Thyroid gland (tissue), 4 donors: Measurements from ENCODE around the gene LIMS1. TPM values are rescaled to one million over a fixed set of nuclear protein-coding genes. Genes with fewer than 3 reads are reported as not detected.

ENCODE experiments used
- DNase-seq, 2 donors: peaks; one replicate each; pipeline ENCODE4 v3.0.0-alpha.2; 2019
- H3K27ac ChIP-seq, 3 donors: fragments of 200-600 bp; sonication (generic); 1 replicate in 2 of 3; 2 replicates in 1 of 3; pipeline ENCODE4 v1.5.1; 2016 to 2019; ENCODE audit warnings: mild to moderate bottlenecking in 1 of 3, moderate library complexity in 1 of 3
- H3K27me3 ChIP-seq: fragments of 200-600 bp; sonication (generic); one replicate; pipeline ENCODE4 v1.5.1; 2019
- H3K36me3 ChIP-seq, 2 donors: fragments of 200-600 bp; sonication (generic); one replicate each; pipeline ENCODE4 v1.5.1; 2016 to 2019
- H3K4me1 ChIP-seq, 2 donors: fragments of 200-600 bp; sonication (generic); one replicate each; pipeline ENCODE4 v1.5.1; 2017 to 2019
- H3K4me3 ChIP-seq, 3 donors: fragments of 200-600 bp; sonication (generic); replicated peaks in 1 of 3; 1 replicate in 2 of 3; 2 replicates in 1 of 3; pipeline ENCODE4 v1.5.1; 2016; ENCODE audit warnings: mild to moderate bottlenecking in 1 of 3
- H3K9me3 ChIP-seq: fragments of 200-600 bp; sonication (generic); one replicate; pipeline ENCODE4 v1.5.1; 2017
- POLR2A ChIP-seq, 2 donors: fragments of 450-650 bp; IDR thresholded peaks; one replicate each; pipeline ENCODE4 v1.6.1; 2017; ENCODE audit warnings: antibody characterized with exemption in 2 of 2, mild to moderate bottlenecking in 2 of 2, moderate library complexity in 1 of 2
- WGBS, 2 donors: methylation state at CpG; one replicate each; pipeline ENCODE4 v1.1.5; 2017; 5-methylcytosine and 5-hydroxymethylcytosine counted together
- intact Hi-C: fragments of 100-400 bp; cut with DNase I; formaldehyde crosslinking; loops from one replicate; pipeline ENCODE4 v1.15.1; 2023
- total RNA-seq, 4 donors: library from RNA; depleted of rRNA; stranded (reverse); fragments of >200 nt; gene quantifications; one replicate each; pipeline ENCODE4 v1.2.3, GENCODE V29; 2016
- TF ChIP-seq, protein P1 (sequence below), 6 experiments: fragments of 200-600 bp in 3 of 6; fragments of 450-650 bp in 3 of 6; sonication (generic) in 3 of 6; IDR thresholded peaks; one replicate each; pipeline ENCODE4 v1.5.1; 2016 to 2019; ENCODE audit warnings: antibody characterized with exemption in 6 of 6, mild to moderate bottlenecking in 2 of 6, inconsistent platforms in 1 of 6, moderate library complexity in 1 of 6

Gene LIMS1
- total RNA-seq, 4 donors from 2014 or later = 73.1 to 117 (median 92.5) TPM

- Histone ChIP-seq H3K4me3 (no peak overlapping the region), H3K9me3 (no peaks in the 10 kb centered on the region), H3K4me1 (peaks cover 0 to 9% of the 10 kb centered on the region in 2 donors), H3K36me3 (no peaks in the 10 kb centered on the region), H3K27me3 (no peaks in the 10 kb centered on the region), H3K27ac (no peak overlapping the region)
- TF ChIP-seq POLR2A (IDR thresholded peaks at IDR 0.05) = no peak
- TF ChIP-seq, protein P1, sequence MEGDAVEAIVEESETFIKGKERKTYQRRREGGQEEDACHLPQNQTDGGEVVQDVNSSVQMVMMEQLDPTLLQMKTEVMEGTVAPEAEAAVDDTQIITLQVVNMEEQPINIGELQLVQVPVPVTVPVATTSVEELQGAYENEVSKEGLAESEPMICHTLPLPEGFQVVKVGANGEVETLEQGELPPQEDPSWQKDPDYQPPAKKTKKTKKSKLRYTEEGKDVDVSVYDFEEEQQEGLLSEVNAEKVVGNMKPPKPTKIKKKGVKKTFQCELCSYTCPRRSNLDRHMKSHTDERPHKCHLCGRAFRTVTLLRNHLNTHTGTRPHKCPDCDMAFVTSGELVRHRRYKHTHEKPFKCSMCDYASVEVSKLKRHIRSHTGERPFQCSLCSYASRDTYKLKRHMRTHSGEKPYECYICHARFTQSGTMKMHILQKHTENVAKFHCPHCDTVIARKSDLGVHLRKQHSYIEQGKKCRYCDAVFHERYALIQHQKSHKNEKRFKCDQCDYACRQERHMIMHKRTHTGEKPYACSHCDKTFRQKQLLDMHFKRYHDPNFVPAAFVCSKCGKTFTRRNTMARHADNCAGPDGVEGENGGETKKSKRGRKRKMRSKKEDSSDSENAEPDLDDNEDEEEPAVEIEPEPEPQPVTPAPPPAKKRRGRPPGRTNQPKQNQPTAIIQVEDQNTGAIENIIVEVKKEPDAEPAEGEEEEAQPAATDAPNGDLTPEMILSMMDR (IDR thresholded peaks at IDR 0.05) = no peak
- 81 to 86% methylated on average over 3 of the region's 3 CpGs for WGBS, 2 donors
- intact Hi-C loops = no loop called here
- DNase-seq = no peak
These were observed 37.0 kb downstream of the LIMS1 start for GRCh38 chr2:108571286-108571685.

DNA sequence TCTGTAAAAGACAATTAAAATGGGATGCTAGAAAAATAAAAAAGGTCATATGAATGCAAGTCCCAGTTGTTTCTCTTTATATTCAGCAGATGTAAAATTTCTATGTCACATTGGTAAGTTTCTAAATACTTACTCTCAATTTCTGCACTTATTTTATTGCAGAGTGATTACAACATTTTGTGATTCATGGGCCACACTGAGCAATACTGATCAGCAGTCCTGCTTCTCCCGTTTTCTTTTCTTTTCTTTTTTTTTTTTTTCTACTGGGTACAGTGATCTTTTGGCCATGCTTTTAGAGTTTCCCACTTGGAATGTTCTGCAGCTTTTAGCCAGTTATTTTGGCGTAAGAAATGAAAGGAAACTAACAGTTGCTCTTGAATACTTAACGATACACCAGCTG, 38.8 kb downstream of the LIMS1 start:
- no peak for TF ChIP-seq POLR2A (IDR thresholded peaks at IDR 0.05)
- TF ChIP-seq, protein P1 (IDR thresholded peaks at IDR 0.05) = no peak
- 46 to 49% methylated on average over 3 of the region's 3 CpGs for WGBS, 2 donors
- Histone ChIP-seq H3K4me3 (no peak overlapping the region), H3K9me3 (no peaks in the 10 kb centered on the region), H3K4me1 (peaks cover 0 to 9% of the 10 kb centered on the region in 2 donors), H3K36me3 (no peaks in the 10 kb centered on the region), H3K27ac (no peak overlapping the region), H3K27me3 (no peaks in the 10 kb centered on the region)
- intact Hi-C loops = no loop called here
- DNase-seq = no peak

- no peaks in the 10 kb centered on the region for H3K36me3 ChIP-seq
- TF ChIP-seq, protein P1 (IDR thresholded peaks at IDR 0.05) = no peak
- no peak for TF ChIP-seq POLR2A (IDR thresholded peaks at IDR 0.05)
- intact Hi-C loops = no loop called here
- H3K4me1 ChIP-seq = peaks cover 0 to 12% of the 10 kb centered on the region in 2 donors
- H3K4me3 ChIP-seq = no peak overlapping the region
- no peaks in the 10 kb centered on the region for H3K27me3 ChIP-seq
- no peak for DNase-seq
- no peaks in the 10 kb centered on the region for H3K9me3 ChIP-seq
- H3K27ac ChIP-seq = no peak overlapping the region
- 66 to 69% methylated on average over 2 of the region's 2 CpGs for WGBS, 2 donors
These were observed 40.1 kb downstream of the LIMS1 start for GRCh38 chr2:108574332-108574731.

GRCh38 chr2:108575132-108575966, 41.1 kb downstream of the LIMS1 start:
- TF ChIP-seq, protein P1 (IDR thresholded peaks at IDR 0.05) = no peak
- no peak for TF ChIP-seq POLR2A (IDR thresholded peaks at IDR 0.05)
- Histone ChIP-seq H3K9me3 (no peaks in the 10 kb centered on the region), H3K4me3 (no peak overlapping the region), H3K4me1 (peaks cover 0 to 23% of the 10 kb centered on the region in 2 donors), H3K27me3 (no peaks in the 10 kb centered on the region), H3K36me3 (no peaks in the 10 kb centered on the region), H3K27ac (no peak overlapping the region)
- no peak for DNase-seq
- WGBS, 2 donors = 70 to 71% methylated on average over 7 of the region's 7 CpGs
- intact Hi-C loops = no loop called here

DNA sequence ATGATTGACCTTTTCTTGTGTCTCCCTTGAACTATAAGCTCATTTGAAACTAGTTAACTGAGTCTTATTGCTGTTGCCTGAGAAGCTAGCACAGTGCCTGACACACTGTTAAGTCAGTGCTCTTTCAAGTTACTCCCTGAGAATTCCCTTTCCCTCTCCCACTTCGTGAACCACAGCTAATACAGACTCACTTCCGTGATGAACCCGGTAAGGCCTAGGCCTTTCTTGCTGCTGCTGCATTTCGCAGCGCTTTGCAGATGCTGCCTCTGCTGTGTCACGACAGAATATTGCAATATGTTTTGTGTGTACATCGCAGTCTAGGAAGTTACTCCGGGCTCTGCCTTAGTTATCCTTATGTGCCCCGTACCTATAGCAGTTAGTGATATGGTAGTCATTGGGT, 42.8 kb downstream of the LIMS1 start:
- intact Hi-C loops = no loop called here
- H3K4me1 ChIP-seq = peaks cover 0 to 25% of the 10 kb centered on the region in 2 donors
- H3K9me3 ChIP-seq = no peaks in the 10 kb centered on the region
- no peaks in the 10 kb centered on the region for H3K36me3 ChIP-seq
- TF ChIP-seq, protein P1 (IDR thresholded peaks at IDR 0.05) = no peak
- no peak for TF ChIP-seq POLR2A (IDR thresholded peaks at IDR 0.05)
- H3K4me3 ChIP-seq = no peak overlapping the region
- no peak overlapping the region for H3K27ac ChIP-seq
- no peaks in the 10 kb centered on the region for H3K27me3 ChIP-seq
- 94 to 95% methylated on average over 9 of the region's 9 CpGs for WGBS, 2 donors
- no peak for DNase-seq
